Ovary (tissue), 9 donors: ENCODE results near the gene ZDHHC21. TPM values are rescaled to one million over a fixed set of nuclear protein-coding genes. Genes with fewer than 3 reads are reported as not detected.

Source experiments
- DNase-seq, 5 donors: peaks; one replicate each; pipeline ENCODE4 v3.0.0-alpha.2; 2019 to 2020
- H3K27ac ChIP-seq, 2 donors: fragments of 200-600 bp; one replicate each; pipeline versions ENCODE4 v1.5.1 to v1.8.0; 2019 to 2022
- H3K27me3 ChIP-seq: fragments of 200-600 bp; one replicate; pipeline ENCODE4 v1.8.0; 2022
- H3K36me3 ChIP-seq: fragments of 200-600 bp; sonication (generic); one replicate; pipeline ENCODE4 v1.5.1; 2019
- H3K4me1 ChIP-seq: one replicate; pipeline ENCODE4 v1.8.1; 2013; ENCODE audit warnings: mild to moderate bottlenecking, moderate library complexity; ENCODE audit not compliant: insufficient read depth
- H3K4me3 ChIP-seq: fragments of 200-600 bp; sonication (generic); one replicate; pipeline ENCODE4 v1.5.1; 2017
- H3K9me3 ChIP-seq, 2 donors: fragments of 200-600 bp in 1 of 2; sonication (generic) in 1 of 2; one replicate each; pipeline versions ENCODE4 v1.5.1 to v1.8.1; 2013 to 2019; ENCODE audit warnings: mild to moderate bottlenecking in 1 of 2, moderate library complexity in 1 of 2
- CTCF ChIP-seq, 3 donors: fragments of 450-650 bp in 2 of 3; fragments of 200-600 bp in 1 of 3; IDR thresholded peaks; one replicate each; pipeline versions ENCODE4 v1.5.1 to v1.8.0; 2016 to 2022; ENCODE audit warnings: antibody characterized with exemption in 3 of 3, mild to moderate bottlenecking in 1 of 3
- EP300 ChIP-seq: sonication (generic); formaldehyde crosslinking; IDR thresholded peaks from one replicate; pipeline ENCODE4 v1.6.1; 2017; ENCODE audit warnings: antibody characterized with exemption
- POLR2A ChIP-seq: fragments of 450-650 bp; IDR thresholded peaks from one replicate; pipeline ENCODE4 v1.6.1; 2017; ENCODE audit warnings: antibody characterized with exemption, mild to moderate bottlenecking, moderate library complexity
- WGBS, 3 donors: extraction: QIAGEN DNeasy Blood & Tissue Kit in 1 of 3; methylation state at CpG; one replicate each; pipeline versions ENCODE4 v1.1.5 to v1.1.7; 2013 to 2017; 5-methylcytosine and 5-hydroxymethylcytosine counted together
- intact Hi-C, 4 donors: fragments of 100-400 bp; cut with DNase I; formaldehyde crosslinking; loops; one replicate each; pipeline versions ENCODE4 v1.11.0 to v1.15.1; 2022 to 2023
- polyA plus RNA-seq, 2 donors: library from polyadenylated mRNA; stranded (reverse); fragments of 200-250 nt in 1 of 2; fragments of 350-450 nt in 1 of 2; fragmentation: Illumina TruSeq in 1 of 2; extraction: RNeasy Lipid Tissue Mini Kit (QIAGEN cat#74804) in 1 of 2; gene quantifications; one replicate each; pipeline ENCODE4 v1.2.3, GENCODE V29; 2013 to 2014
- total RNA-seq, 7 donors: library from RNA; depleted of rRNA in 2 of 7; stranded (reverse); fragments of >200 nt in 2 of 7; fragmentation: NEBNext Ultra II Directional in 3 of 7; extraction: Animal tissue kit (Norgen Biotek cat#: 25700) in 3 of 7; gene quantifications; one replicate each; pipeline versions ENCODE4 v1.1.0 to v1.2.4, GENCODE V29; 2016 to 2023
- donor health status: DM: no; HTN: no; CAD: no; lungs with moderate emphysema.
- donor health status: DM: no; HTN: no; CAD: no.
- donor health status: Bipolar disorder and iron deficiency.
- donor health status: DM: yes; HTN: yes; CAD: no.
- donor health status: DM: no; HTN: no; CAD: no.
- donor health status: DM: yes; HTN: yes; CAD: no.

ZDHHC21 gene
- total and polyA plus RNA-seq, 9 donors, result 2.3 to 14.9 (median 8.6) TPM

- intact Hi-C loops, result no loop called here
Observed at GRCh38 chr9:14584571-14584970, 108.7 kb downstream of the ZDHHC21 start.

GRCh38 chr9:14578030-14578429 lies 115.2 kb downstream of the ZDHHC21 start:
- no peaks in the 10 kb centered on the region for H3K27me3 ChIP-seq
- DNase-seq, result no peak
- no peak for TF ChIP-seq POLR2A
- no peak for TF ChIP-seq EP300
- no peak for TF ChIP-seq CTCF (IDR thresholded peaks at IDR 0.05)
- H3K4me1 ChIP-seq, result no peaks in the 10 kb centered on the region
- H3K9me3 ChIP-seq, result no peaks in the 10 kb centered on the region
- H3K36me3 ChIP-seq, result no peaks in the 10 kb centered on the region
- intact Hi-C loops, result no loop called here
- H3K27ac ChIP-seq, result no peak overlapping the region
- H3K4me3 ChIP-seq, result no peak overlapping the region

More at GRCh38 chr9:14584571-14584970, 108.7 kb downstream of the ZDHHC21 start:
- no peaks in the 10 kb centered on the region for H3K36me3 ChIP-seq
- H3K27me3 ChIP-seq, result no peaks in the 10 kb centered on the region
- DNase-seq, result no peak
- no peak overlapping the region for H3K4me3 ChIP-seq
- TF ChIP-seq CTCF (IDR thresholded peaks at IDR 0.05) (no peak), POLR2A (no peak), EP300 (no peak)
- 62 to 68% (median 65%) methylated on average over 4 of the region's 4 CpGs for WGBS, 3 donors
- no peak overlapping the region for H3K27ac ChIP-seq
- H3K9me3 ChIP-seq, result no peaks in the 10 kb centered on the region
- H3K4me1 ChIP-seq, result no peaks in the 10 kb centered on the region

DNA sequence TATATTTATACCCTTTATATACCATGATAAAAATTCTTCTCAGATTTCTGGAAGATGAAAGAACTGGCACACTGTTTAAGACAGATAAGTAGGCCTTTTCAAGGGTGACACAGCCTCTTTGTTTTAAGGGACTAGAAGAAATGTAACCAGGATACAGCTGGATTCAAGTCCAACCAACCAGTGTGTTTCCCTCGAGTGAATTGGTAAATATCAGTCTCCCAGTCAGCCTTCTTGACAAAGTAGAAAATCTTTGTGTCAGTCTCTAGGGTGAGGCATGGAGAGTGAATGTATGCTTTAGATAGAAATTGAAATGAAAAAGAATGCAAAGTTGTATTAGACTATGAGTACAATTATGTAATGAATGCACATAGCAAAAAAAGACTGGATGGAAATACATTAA lies 119.1 kb downstream of the ZDHHC21 start:
- TF ChIP-seq EP300 (no peak), CTCF (IDR thresholded peaks at IDR 0.05) (no peak), POLR2A (no peak)
- H3K4me3 ChIP-seq, result no peak overlapping the region
- intact Hi-C loops, result no loop called here
- no peaks in the 10 kb centered on the region for H3K27me3 ChIP-seq
- H3K36me3 ChIP-seq, result no peaks in the 10 kb centered on the region
- no peak overlapping the region for H3K27ac ChIP-seq
- no peaks in the 10 kb centered on the region for H3K4me1 ChIP-seq
- WGBS, 3 donors, result 75 to 82% (median 82%) methylated on average over 1 of the region's 1 CpG
- no peak for DNase-seq
- no peaks in the 10 kb centered on the region for H3K9me3 ChIP-seq

GRCh38 chr9:14573319-14573718 lies 119.9 kb downstream of the ZDHHC21 start:
- intact Hi-C loops, result no loop called here
- 69 to 74% (median 73%) methylated on average over 4 of the region's 4 CpGs for WGBS, 3 donors
- H3K9me3 ChIP-seq, result no peaks in the 10 kb centered on the region
- H3K27me3 ChIP-seq, result no peaks in the 10 kb centered on the region
- H3K4me3 ChIP-seq, result no peak overlapping the region
- DNase-seq, result no peak
- no peaks in the 10 kb centered on the region for H3K4me1 ChIP-seq
- TF ChIP-seq POLR2A (no peak), CTCF (IDR thresholded peaks at IDR 0.05) (no peak), EP300 (no peak)
- no peaks in the 10 kb centered on the region for H3K36me3 ChIP-seq
- H3K27ac ChIP-seq, result no peak overlapping the region
